Central memory CD4-positive, alpha-beta T cell (primary cell): Measurements from ENCODE around the gene TPM2.

Experiments
- DNase-seq: peaks from one replicate; pipeline ENCODE4 v3.0.0; 2022

The TPM2 gene

GRCh38 chr9:35673132-35674024 is 16.3 kb downstream of the TPM2 start, which contains the start of gene CA9:
TSS of gene CA9 (plus strand) at chr9:35673928. CDS start at chr9:35673960, 32 bp downstream.
- DNase-seq: no peak

DNA sequence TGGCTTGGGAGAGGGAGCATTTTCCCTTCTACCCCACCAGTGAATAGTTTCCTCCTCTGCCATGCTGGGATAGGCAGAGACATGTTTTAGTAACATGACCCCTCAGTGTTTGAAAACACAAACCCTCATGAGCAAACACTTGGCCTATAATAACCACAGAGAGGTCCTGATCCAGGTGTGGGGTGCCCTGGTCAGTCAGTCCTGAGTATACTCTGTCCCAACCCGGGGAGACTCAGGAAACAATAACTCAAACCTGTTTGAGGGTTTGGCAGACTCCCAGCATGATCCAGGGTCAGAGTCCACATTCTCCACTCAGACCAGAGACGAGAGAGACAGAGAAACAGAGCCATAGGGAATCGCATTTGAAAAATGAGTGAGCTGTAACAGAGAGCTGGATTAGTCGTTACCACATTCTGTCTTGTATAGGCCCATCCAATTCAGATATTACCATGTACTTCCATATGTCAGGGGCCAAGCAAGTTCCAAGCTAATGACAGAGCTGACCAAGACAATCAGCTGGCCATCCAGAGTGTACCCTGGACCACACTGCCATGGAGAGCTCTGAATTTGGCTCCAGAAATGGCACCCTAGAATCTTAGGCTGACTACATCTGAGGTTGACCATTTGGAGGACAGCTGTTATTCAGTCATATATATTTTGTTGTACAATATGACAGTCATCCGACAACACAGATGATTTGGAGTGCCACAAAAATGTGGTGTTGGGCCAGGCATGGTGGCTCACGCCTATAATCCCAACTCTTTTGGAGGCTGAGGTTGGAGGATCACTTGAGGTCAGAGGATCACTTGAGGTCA is 20.2 kb downstream of the TPM2 start:
- no peak for DNase-seq

DNA sequence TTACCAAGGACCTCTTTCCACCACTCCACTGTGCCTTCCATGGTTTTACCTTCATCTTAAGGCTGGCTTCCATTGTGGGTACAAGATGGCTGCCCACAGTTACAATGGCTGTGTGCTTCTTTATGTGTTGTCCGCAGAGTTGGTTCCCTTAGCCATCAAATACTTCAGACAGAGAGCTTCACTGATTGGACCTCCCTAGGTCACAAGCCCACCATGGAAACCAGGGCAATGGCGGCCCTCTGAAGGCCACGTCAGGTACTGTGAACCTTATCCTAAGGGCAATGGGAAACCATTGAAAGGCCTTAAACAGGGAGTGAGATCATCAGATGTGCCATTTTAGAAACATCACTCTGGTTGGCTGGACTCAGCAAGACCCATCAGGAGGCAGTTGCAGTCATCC is 21.8 kb downstream of the TPM2 start:
- DNase-seq: no peak

DNA sequence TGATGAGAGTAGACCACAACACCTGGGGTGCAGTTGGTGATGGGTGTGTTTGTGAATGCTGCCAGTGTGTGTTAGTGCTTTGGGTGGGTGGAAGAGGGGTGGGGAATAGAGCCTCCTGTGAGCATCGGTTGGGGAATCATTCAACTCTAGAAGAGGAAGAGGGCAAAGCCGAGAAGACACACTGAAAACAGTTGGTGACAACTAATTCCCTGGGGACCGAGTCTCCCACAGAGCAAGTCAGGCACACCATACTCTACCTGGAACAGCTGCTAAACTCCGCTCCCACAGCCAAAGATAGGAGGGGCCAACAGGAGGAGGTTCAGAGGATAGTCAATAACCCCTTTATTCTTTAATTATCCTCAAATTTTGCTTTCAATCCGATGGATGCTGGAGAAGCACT is 23.2 kb downstream of the TPM2 start:
- DNase-seq: no peak

DNA sequence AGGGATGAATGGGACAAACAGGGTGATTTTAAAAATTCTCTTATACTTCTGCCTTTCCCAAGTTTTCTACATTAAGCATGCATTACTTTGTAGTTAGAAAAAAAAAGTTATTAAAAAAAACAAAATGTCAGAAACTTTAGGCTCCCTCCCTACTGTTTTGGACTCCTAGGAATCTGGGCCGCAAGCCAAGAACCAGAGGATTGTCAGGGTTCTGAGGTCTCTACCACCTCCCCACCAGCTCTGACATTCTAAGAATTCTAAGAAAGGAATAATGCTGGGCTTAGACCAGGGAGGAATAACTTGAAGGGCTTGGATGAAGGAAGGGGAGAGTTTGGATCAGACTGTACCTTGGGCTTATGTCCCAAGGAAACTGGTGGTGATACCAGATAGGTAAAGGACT is 23.7 kb downstream of the TPM2 start:
- DNase-seq: no peak

DNA sequence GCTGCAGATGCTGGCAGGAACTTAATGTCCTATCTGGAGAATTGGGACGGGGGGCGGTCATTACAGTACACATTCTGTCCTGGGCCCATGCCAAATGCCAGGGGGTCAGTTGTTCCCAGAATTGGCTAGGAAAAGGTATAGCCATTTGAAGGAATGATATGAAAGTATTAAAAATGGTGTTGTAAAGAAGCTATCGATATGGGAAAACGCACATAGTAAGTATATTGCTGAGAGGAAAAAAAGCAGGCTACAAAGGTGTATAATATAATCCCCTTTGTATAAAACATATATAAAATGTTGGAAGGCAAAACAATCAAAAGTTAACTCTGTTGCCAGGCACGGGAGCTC is 24.3 kb downstream of the TPM2 start:
- DNase-seq: no peak

DNA sequence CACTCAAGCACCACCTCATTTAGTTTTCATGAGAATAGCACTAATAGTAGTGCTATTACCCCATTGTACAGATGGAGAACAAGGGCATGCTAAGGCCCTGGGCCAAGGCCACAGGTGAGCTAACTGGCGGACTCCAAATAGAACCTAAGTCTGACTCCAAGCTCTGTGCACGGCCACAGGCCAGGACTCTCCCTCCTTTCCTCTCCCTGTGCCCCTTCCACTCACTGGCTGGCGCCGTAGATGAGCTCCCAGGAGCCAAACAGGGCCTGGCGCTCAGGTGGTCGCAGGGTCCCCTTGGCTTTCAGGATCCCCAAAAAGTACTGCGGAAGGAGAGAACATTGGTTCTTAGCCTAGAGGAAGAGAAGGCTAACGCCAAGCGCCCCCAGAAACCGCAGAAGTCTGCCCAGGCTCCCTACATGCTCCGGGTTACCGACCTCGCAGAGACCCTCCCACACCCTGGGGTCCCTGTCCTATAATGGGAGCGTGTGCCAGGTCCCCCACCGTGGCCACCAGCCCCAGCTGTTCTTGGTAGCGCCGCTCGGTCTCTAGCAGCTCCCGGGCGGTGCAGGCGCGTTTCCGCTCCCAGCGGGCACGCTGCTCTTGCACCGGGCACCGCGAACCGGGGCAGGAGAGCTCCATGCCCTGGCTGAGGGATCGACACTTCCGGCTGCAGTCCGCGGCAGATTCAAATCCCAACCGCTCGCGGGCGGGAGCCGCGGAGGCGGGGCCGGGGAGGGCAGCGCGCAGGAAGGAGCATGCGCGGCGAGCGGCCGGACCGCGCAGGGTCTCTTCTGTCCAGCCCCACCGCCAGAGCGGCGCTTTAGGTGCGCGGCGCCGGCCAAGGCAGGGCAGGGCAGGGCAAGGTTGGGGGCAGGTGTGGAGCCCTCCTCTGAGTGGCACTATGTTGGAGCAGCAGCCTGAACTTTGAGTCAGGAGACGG is 24.9 kb downstream of the TPM2 start, which contains the start of gene ARHGEF39:
Gene ARHGEF39 (minus strand): TSS at position 665 of the 940 bp plus-strand sequence. CDS start 26 bp downstream, at position 639.
- DNase-seq: peak; percentile 68

DNA sequence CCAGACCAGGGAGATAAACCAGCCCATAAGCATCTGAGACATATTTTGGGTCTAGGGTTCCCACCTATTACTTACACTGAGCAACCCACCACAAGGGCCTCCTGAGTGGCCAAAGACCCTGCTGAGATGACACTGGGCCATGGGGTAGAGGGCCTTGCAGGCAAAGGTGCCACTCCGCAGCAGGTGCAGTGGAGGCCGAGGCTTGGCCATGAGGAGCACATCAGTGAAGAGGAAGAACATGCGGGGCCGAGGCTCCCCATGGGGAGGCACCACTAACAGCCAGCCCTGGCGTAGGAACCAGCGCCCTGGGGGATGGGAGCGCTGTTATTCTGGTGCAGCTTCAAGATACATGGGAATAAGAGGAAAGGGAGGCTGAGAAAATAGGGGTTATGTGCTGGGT is 27.3 kb downstream of the TPM2 start:
- no peak for DNase-seq

GRCh38 chr9:35661756-35662350 is 27.9 kb downstream of the TPM2 start:
- peak; percentile 73 for DNase-seq

DNA sequence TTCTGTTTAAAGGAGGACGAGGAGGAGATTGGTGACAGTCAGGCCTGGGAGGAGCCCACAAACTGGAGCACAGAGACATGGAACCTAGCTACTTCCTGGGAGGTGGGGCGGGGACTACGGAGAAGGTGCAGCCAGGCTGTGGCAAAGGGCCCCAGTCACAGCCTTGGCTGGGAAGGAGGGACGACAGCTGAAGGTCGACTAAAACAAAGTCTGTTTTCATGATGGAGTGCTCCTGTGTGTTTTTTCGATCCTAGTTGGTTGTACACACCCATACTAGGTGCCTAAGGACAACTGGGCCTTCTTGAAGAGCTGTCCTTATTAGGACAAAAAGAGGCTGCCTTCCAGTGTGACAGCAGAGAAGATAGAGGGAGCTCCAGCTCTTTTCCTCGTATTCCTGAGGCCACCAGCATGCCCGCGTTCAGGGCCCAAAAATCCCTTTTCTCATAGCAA is 28.7 kb downstream of the TPM2 start:
- no peak for DNase-seq

- no peak for DNase-seq
These were observed 30.4 kb downstream of the TPM2 start for GRCh38 chr9:35659340-35659739.

- DNase-seq: no peak
These were observed 30.8 kb downstream of the TPM2 start for GRCh38 chr9:35658968-35659220.

- peak; percentile 85 for DNase-seq
These were observed 31.4 kb downstream of the TPM2 start, which contains the start of gene CCDC107 for GRCh38 chr9:35658137-35658967. TSS of gene CCDC107 (plus strand) at chr9:35658292. CDS start at chr9:35658380, 88 bp downstream.

DNA sequence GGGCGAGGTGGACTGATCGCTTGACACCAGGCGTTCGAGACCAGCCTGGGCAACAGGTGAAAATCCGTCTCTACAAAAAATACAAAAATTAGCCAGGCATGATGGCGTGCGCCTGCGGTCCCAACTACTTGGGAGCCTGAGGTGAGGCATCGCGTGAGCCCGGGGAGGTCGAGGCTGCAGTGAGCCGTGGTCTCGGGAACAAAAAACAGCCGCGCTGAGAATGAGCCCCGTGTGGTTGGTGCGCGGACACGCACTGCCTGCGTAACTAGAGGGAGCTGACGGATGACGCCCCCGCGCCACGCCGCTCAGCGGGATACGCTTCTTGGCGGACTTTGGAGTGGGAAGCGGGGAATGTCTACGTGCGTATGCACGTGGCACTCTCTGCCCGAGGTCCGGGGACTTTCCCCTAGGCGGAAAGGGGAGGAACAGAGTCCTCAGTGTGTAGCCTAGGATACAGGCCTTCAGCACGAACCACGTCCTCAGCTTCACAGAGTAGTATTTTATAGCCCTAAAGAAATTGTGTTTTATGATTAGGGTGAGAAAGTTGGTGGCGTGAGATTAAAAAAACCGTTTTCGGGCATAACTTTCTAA is 32.1 kb downstream of the TPM2 start, which contains the start of gene RMRP:
Gene RMRP (minus strand): TSS at position 474 of the 591 bp plus-strand sequence.
- peak; percentile 92 for DNase-seq

GRCh38 chr9:35656831-35657545 is 32.7 kb downstream of the TPM2 start:
- DNase-seq: no peak

- no peak for DNase-seq
These were observed 33.4 kb downstream of the TPM2 start for GRCh38 chr9:35656348-35656747.

DNA sequence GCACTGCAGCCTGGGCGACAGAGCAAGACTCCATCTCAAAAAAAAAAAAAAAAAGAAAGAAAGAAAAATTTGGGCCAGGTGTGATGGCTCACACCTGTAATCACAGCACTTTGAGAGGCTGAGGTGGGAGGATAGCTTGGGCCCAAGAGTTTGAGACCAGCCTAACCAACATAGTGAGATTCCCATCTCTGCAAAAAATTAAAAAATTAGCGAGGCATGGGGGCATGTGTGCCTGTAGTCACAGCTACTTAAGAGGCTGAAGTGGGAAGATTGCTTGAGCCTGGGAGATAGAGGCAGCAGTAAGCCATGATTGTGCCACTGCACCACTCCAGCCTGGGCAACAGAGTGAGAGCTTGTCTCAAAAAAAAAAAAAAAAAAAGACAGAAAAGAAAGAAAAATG is 36.1 kb downstream of the TPM2 start:
- DNase-seq: no peak

- DNase-seq: no peak
These were observed 36.9 kb downstream of the TPM2 start for GRCh38 chr9:35652829-35653209.

GRCh38 chr9:35651956-35652828 is 37.5 kb downstream of the TPM2 start:
- no peak for DNase-seq
